Left kidney (tissue), 2 donors: ENCODE measurements around the gene MYOM1. TPM values are rescaled to one million over a fixed set of nuclear protein-coding genes. Genes with fewer than 3 reads are reported as not detected.
A peak's percentile ranks its signal among the peaks of the same experiment; 100 is the strongest.
"Not testable (repeated sequence)": the region's sequence is repeated elsewhere in the genome, so short reads cannot be mapped to it uniquely, and the experiment has no call there.

ENCODE experiments used
- DNase-seq: peaks from one replicate; pipeline ENCODE4 v3.0.0-alpha.2; 2013
- polyA plus RNA-seq: library from polyadenylated mRNA; unstranded; fragments of 120-200 nt; gene quantifications from one replicate; pipeline ENCODE4 v1.2.1, GENCODE V29; 2013; ENCODE audit not compliant: insufficient read length

The MYOM1 gene
- polyA plus RNA-seq, 1 donor = 8.3 TPM

- DNase-seq = not testable (repeated sequence)
Observed at GRCh38 chr18:3220868-3221267, 1.1 kb upstream of the MYOM1 start.

DNA sequence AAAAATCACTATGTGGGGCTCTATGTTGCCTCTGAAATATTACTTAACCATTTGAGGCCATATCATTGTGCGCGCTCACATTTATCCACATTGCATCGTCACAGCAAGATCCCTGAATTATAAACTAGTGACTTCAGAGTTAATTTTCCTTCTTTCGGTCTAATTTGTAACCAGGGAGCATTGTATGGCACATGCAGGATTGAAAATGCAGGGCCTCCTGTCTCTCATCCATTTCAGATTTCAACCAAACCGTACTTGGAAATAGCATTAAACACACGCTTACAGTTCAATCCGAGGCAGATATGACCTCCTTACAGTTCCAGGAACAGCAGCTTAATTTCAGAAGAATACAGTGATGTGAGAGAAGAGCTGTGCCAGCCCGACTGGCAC, 532 bp downstream of the MYOM1 start:
- no peak for DNase-seq

DNA sequence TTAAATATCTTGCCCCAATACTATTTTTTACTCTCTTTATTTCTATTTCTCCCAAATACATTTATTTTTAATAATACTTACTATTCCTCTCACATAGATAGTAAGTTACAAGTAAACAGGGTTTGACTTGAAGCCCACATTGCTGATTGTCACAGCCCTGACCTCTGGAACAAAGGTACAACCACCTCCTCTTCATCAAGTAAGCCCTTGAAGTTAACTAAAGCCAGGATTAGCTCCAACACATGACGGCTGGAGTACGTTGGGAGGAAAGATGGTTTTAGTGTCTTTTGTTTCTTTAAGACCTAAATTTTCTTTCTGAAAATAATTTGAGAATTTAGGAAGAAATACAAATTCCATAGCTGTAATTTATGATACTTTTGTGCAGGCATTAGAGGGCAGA, 949 bp downstream of the MYOM1 start:
- no peak for DNase-seq

- DNase-seq = peak; percentile 17
Observed at GRCh38 chr18:3217948-3218647, 1.7 kb downstream of the MYOM1 start.

- DNase-seq = no peak
Observed at GRCh38 chr18:3216987-3217386, 2.8 kb downstream of the MYOM1 start.

DNA sequence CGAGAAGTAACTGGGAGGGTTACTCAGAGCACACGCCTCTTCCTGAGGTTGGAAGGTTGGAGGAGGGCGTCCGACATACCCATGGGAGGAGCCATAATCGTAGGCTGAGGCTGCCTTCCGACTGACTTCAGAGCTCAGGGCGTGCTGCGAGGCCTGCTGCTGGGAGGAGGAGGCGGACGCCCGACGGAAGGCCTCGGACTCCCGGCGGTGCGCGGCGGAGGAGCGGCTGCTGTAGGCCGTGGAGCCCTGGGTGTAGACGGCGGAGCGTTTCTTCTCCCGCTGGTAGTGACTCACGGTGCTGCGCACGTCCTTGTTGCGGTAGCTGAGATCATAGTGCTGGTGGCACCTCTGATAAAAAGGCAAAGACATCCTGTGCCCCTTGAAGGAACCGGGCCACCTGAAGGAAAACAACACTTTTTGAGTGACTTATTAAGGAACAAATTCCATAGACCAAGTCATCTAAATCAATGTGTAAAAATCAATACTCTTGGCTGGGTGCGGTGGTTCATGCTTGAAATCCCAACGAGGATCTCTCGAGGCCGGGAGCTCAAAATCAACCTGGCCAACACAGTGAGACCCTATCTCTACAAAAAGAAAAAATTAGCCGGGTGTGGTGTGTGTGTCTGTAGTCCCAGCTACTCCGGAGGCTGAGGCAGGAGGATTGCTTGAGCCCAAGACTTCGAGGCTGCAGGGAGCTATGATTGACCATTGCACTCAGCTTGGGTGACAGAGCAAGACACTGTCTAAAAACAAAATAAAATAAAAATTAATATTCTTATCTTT, 4.7 kb downstream of the MYOM1 start:
- no peak for DNase-seq

GRCh38 chr18:3213300-3214059, 6.3 kb downstream of the MYOM1 start:
- DNase-seq = no peak

- DNase-seq = no peak
Observed at GRCh38 chr18:3212657-3213056, 7.1 kb downstream of the MYOM1 start.

- DNase-seq = no peak
Observed at GRCh38 chr18:3211236-3211992, 8.4 kb downstream of the MYOM1 start.

DNA sequence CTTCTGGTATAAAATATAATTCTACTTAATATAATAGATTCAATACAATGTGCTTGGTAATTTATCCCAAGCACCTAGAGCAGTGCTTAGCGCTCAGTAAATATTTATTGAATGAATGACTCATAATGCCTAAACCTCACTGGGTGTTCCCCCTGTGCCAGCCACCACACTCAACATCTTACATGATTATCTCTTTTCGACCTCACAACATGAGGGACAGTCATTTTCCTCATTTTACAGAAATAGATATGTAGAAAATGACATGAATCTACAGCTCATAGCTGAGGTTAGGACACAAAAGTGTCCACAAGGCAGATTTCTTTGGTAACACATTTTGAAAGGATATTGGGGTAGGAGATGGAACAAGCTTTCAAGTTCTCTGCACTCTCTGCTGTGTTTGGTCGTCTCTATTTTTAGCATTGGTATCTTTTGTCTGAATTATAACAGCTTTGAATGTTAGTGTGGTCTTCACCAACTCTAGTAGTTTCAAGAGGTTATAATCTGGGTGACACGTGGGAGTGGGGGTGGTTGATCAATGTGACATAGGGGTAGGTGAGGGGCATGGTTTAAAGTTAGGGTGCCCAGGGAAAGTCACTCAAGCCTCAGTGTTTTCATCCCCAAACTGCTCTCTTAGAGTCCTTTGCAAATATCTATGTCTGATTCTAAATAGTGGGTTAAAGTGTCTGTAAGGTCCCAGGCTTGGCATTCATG, 9.8 kb downstream of the MYOM1 start:
- no peak for DNase-seq

- no peak for DNase-seq
Observed at GRCh38 chr18:3207565-3207964, 12.2 kb downstream of the MYOM1 start.

GRCh38 chr18:3205239-3205638, 14.5 kb downstream of the MYOM1 start:
- no peak for DNase-seq

DNA sequence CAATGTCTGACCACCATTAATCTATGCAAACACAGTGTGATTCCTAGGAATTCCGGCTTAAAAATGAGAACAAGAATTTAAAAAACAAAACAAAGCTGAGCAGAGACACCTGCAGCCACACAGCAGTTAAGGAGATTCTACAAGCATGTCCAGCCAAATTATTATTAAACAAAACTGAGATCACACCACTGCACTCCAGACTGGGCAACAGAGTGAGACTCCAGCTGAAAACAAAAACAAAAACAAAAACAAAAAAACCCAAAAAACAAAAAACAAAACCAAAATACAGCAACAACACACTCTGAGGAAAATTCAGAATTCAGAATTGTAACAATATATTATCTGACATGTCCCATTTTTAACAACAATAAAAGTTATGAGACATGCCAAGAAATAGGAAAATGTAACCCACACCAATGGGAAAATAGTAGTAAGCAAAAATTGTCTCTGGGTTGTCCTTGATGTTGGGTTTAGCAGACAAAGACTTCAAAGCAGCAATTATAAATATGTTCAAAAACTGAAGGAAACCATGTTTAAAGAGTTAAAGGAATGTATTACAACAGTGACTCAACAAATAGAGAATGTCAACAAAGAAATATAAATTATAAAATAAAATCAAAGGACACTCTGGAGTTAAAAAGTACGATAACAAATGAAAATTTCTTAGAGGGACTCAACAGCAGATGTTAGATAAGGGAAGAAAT, 19.7 kb downstream of the MYOM1 start:
- no peak for DNase-seq

GRCh38 chr18:3198260-3198860, 21.4 kb downstream of the MYOM1 start:
- DNase-seq = not testable (repeated sequence)

GRCh38 chr18:3194947-3195612, 24.7 kb downstream of the MYOM1 start:
- no peak for DNase-seq

DNA sequence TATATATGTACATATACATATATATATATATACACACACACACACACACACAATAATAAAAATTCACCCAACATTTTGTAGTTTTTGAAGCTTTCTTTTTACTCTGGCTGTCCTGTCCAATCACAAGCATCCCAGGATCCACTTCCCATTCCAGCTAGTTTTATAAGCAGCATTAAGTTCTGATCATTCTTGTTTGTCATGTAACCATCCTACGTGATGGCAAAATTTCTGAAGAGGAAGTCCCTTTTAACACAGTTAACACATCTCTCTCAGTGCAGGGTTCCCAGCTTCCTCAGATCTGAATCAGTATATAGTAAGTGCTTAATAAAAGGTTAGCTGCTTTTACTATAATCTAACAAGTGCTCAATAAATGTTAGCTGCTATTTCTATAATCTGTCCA, 26.4 kb downstream of the MYOM1 start:
- DNase-seq = no peak

- no peak for DNase-seq
Observed at GRCh38 chr18:3192752-3193151, 27.0 kb downstream of the MYOM1 start.

DNA sequence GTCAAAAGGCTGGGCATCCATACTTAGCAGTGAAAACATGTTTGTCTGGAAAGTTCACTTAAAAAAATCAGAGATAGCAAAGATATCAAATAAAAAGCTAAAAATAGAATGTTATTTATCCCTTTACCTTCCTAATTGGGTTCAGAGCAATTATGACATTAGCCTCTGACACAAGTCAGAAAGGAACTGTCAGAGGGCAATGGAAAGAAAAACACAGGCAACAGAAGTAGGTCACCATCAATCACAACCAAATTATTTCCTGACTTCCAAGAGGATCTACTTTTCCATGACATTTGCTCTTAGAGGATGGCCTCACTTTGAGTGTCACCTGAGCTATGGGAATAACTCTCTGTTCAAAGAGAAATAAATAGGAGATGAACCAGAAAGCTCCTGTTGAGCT, 27.5 kb downstream of the MYOM1 start:
- no peak for DNase-seq

- no peak for DNase-seq
Observed at GRCh38 chr18:3190610-3191009, 29.2 kb downstream of the MYOM1 start.

DNA sequence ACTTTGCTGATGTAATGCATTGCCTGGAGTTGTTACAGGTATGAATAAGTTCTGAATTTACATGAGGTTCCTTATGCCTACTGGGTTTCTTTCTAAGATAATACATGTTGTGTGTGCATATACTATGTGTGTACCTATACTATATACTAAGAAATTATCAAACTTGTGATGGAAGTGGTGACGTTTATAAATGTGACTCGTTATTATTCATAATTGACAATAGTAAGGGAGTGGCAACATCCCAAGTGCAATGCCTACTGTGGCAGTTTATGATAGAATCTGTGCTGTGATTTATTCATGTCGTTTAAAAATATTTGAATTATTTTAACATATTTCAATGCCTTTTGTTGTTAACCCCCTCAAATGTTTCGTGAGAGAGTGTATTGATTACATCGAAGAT, 29.9 kb downstream of the MYOM1 start:
- no peak for DNase-seq
